GM12878 (cell line): ENCODE results near the gene ALDH3A2.

ENCODE experiments used
- CHD4 ChIP-seq: fragments of 200-600 bp; sonication (generic); IDR thresholded peaks from 2 replicates; pipeline ENCODE4 v1.6.1; 2016; ENCODE audit warnings: mild to moderate bottlenecking
- CREB1 ChIP-seq: IDR thresholded peaks from 2 replicates; pipeline ENCODE4 v1.6.1; 2012; ENCODE audit warnings: low read depth, mild to moderate bottlenecking, inconsistent platforms
- EP300 ChIP-seq, 2 experiments: fragments of 150-350 bp in 1 of 2; IDR thresholded peaks; 2 replicates each; pipeline ENCODE4 v1.6.1; 2011 to 2012; ENCODE audit warnings: low read depth in 2 of 2, low read length in 2 of 2, borderline replicate concordance in 1 of 2, improper control_type of control experiment in 1 of 2, inconsistent platforms in 1 of 2; ENCODE audit not compliant: control insufficient read depth in 1 of 2
- ESRRA ChIP-seq: IDR thresholded peaks from 2 replicates; pipeline ENCODE4 v1.6.1; 2012; ENCODE audit warnings: mild to moderate bottlenecking, low read length, improper control_type of control experiment
- ZNF207 ChIP-seq: fragments of 450-650 bp; IDR thresholded peaks from 2 replicates; pipeline ENCODE4 v1.6.1; 2014; ENCODE audit warnings: antibody characterized with exemption, mild to moderate bottlenecking, borderline replicate concordance
- TF ChIP-seq, protein P1 (sequence below): IDR thresholded peaks from 2 replicates; pipeline ENCODE4 v1.6.1; 2011; ENCODE audit warnings: low read depth, mild to moderate bottlenecking, low read length, moderate library complexity, borderline replicate concordance; ENCODE audit errors: extremely low read depth
- TF ChIP-seq, protein P2 (sequence below), 3 experiments: IDR thresholded peaks in 2 of 3; conservative IDR thresholded peaks in 1 of 3; 2 replicates each; pipeline ENCODE4 v1.5.1; 2011; ENCODE audit warnings: low read depth in 3 of 3, low read length in 3 of 3, mild to moderate bottlenecking in 3 of 3, control low read depth in 2 of 3, moderate library complexity in 2 of 3, inconsistent platforms in 1 of 3, mixed read lengths in 1 of 3; ENCODE audit not compliant: control insufficient read depth in 2 of 3, insufficient read depth in 1 of 3; ENCODE audit errors: extremely low read depth in 1 of 3
- TF ChIP-seq, protein P3 (sequence below): fragments of 150-350 bp; IDR thresholded peaks from 2 replicates; pipeline ENCODE4 v1.6.1; 2016; ENCODE audit warnings: low read depth, low read length
- TF ChIP-seq, protein P4 (sequence below): IDR thresholded peaks from 2 replicates; pipeline ENCODE4 v1.6.1; 2012; ENCODE audit warnings: improper control_type of control experiment, low read depth, low read length; ENCODE audit not compliant: insufficient replicate concordance
- TF ChIP-seq, protein P5 (sequence below): IDR thresholded peaks from 2 replicates; pipeline ENCODE4 v1.6.1; 2012; ENCODE audit warnings: low read depth, low read length, improper control_type of control experiment

DNA sequence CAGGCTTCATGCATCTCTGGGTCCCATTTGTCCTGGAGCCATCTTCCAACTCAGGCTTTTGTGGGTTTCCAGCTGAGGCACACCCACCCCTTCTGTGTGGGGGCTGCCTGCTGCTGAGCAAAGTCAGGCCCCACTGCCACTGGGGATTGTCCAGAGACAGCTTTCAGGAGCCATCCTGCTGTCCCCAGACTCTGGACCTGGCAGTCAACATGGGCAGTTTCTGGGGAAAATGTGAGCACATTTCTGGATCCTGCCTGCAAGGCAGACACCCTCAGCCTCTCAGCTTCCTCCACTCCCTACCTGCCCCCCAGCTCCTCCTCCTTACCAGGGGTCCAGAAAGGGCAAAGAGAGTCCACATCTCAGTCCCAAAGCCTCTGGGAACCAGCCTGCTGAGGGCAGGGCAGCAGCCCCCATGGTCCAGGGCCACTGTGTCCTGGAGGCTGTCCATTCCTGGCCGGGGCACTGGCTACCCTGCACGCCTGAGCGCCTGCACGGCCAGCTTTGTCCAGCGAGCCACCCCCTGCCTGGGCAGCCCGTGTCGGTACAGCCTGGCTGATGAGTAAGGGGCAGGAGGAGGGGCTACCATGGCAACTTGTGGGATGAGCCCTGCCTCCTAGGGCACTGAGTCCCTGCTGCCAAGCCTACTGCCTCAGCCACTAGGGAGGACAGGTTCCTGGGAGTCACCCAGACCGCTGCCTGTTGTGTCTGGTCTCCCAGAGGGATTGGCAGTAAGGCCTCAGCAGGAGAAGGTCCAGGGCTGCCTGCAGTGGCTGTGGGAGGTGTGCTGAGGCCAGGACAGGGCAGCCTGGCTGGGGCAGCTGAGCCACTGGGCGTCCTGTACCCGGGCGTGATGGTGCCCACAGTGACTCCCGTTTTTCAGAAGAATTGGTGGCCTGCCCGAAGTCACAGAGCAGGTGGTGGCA, 67.8 kb downstream of the ALDH3A2 start, which contains the start of gene SLC47A2:
- TF ChIP-seq, protein P1, sequence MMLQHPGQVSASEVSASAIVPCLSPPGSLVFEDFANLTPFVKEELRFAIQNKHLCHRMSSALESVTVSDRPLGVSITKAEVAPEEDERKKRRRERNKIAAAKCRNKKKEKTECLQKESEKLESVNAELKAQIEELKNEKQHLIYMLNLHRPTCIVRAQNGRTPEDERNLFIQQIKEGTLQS = no peak
- TF ChIP-seq, protein P2, sequence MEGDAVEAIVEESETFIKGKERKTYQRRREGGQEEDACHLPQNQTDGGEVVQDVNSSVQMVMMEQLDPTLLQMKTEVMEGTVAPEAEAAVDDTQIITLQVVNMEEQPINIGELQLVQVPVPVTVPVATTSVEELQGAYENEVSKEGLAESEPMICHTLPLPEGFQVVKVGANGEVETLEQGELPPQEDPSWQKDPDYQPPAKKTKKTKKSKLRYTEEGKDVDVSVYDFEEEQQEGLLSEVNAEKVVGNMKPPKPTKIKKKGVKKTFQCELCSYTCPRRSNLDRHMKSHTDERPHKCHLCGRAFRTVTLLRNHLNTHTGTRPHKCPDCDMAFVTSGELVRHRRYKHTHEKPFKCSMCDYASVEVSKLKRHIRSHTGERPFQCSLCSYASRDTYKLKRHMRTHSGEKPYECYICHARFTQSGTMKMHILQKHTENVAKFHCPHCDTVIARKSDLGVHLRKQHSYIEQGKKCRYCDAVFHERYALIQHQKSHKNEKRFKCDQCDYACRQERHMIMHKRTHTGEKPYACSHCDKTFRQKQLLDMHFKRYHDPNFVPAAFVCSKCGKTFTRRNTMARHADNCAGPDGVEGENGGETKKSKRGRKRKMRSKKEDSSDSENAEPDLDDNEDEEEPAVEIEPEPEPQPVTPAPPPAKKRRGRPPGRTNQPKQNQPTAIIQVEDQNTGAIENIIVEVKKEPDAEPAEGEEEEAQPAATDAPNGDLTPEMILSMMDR (IDR thresholded peaks at IDR 0.05 in 2 of 3, conservative IDR thresholded peaks at IDR 0.05 in 1 of 3; ENCODE audit: control insufficient read depth in 2 of 3, extremely low read depth in 1 of 3, insufficient read depth in 1 of 3, low read depth in 3 of 3, low read length in 3 of 3) = no peak
- TF ChIP-seq ESRRA = no peak
- no peak for TF ChIP-seq EP300 (IDR thresholded peaks at IDR 0.05; ENCODE audit: borderline replicate concordance in 1 of 2, control insufficient read depth in 1 of 2, low read depth in 2 of 2, low read length in 2 of 2)
- no peak for TF ChIP-seq ZNF207
- TF ChIP-seq, protein P3, sequence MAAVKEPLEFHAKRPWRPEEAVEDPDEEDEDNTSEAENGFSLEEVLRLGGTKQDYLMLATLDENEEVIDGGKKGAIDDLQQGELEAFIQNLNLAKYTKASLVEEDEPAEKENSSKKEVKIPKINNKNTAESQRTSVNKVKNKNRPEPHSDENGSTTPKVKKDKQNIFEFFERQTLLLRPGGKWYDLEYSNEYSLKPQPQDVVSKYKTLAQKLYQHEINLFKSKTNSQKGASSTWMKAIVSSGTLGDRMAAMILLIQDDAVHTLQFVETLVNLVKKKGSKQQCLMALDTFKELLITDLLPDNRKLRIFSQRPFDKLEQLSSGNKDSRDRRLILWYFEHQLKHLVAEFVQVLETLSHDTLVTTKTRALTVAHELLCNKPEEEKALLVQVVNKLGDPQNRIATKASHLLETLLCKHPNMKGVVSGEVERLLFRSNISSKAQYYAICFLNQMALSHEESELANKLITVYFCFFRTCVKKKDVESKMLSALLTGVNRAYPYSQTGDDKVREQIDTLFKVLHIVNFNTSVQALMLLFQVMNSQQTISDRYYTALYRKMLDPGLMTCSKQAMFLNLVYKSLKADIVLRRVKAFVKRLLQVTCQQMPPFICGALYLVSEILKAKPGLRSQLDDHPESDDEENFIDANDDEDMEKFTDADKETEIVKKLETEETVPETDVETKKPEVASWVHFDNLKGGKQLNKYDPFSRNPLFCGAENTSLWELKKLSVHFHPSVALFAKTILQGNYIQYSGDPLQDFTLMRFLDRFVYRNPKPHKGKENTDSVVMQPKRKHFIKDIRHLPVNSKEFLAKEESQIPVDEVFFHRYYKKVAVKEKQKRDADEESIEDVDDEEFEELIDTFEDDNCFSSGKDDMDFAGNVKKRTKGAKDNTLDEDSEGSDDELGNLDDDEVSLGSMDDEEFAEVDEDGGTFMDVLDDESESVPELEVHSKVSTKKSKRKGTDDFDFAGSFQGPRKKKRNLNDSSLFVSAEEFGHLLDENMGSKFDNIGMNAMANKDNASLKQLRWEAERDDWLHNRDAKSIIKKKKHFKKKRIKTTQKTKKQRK = no peak
- no peak for TF ChIP-seq CREB1
- TF ChIP-seq, protein P4, sequence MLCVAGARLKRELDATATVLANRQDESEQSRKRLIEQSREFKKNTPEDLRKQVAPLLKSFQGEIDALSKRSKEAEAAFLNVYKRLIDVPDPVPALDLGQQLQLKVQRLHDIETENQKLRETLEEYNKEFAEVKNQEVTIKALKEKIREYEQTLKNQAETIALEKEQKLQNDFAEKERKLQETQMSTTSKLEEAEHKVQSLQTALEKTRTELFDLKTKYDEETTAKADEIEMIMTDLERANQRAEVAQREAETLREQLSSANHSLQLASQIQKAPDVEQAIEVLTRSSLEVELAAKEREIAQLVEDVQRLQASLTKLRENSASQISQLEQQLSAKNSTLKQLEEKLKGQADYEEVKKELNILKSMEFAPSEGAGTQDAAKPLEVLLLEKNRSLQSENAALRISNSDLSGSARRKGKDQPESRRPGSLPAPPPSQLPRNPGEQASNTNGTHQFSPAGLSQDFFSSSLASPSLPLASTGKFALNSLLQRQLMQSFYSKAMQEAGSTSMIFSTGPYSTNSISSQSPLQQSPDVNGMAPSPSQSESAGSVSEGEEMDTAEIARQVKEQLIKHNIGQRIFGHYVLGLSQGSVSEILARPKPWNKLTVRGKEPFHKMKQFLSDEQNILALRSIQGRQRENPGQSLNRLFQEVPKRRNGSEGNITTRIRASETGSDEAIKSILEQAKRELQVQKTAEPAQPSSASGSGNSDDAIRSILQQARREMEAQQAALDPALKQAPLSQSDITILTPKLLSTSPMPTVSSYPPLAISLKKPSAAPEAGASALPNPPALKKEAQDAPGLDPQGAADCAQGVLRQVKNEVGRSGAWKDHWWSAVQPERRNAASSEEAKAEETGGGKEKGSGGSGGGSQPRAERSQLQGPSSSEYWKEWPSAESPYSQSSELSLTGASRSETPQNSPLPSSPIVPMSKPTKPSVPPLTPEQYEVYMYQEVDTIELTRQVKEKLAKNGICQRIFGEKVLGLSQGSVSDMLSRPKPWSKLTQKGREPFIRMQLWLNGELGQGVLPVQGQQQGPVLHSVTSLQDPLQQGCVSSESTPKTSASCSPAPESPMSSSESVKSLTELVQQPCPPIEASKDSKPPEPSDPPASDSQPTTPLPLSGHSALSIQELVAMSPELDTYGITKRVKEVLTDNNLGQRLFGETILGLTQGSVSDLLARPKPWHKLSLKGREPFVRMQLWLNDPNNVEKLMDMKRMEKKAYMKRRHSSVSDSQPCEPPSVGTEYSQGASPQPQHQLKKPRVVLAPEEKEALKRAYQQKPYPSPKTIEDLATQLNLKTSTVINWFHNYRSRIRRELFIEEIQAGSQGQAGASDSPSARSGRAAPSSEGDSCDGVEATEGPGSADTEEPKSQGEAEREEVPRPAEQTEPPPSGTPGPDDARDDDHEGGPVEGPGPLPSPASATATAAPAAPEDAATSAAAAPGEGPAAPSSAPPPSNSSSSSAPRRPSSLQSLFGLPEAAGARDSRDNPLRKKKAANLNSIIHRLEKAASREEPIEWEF = no peak
- TF ChIP-seq, protein P5, sequence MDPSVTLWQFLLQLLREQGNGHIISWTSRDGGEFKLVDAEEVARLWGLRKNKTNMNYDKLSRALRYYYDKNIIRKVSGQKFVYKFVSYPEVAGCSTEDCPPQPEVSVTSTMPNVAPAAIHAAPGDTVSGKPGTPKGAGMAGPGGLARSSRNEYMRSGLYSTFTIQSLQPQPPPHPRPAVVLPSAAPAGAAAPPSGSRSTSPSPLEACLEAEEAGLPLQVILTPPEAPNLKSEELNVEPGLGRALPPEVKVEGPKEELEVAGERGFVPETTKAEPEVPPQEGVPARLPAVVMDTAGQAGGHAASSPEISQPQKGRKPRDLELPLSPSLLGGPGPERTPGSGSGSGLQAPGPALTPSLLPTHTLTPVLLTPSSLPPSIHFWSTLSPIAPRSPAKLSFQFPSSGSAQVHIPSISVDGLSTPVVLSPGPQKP = no peak
- no peak for TF ChIP-seq CHD4
